H1 (cell line): ENCODE measurements around the gene IFNGR1. TPM values are rescaled to one million over a fixed set of nuclear protein-coding genes. Genes with fewer than 3 reads are reported as not detected.

Experiments used
- CHD7 ChIP-seq: fragments of 300-600 bp; sonication (generic); IDR thresholded peaks from 2 replicates; pipeline ENCODE4 v1.7.1; 2012; ENCODE audit warnings: low read length, moderate library complexity, mild to moderate bottlenecking, inconsistent platforms; ENCODE audit not compliant: insufficient replicate concordance
- KDM1A ChIP-seq: fragments of 200-600, 300-600 bp; sonication (generic); IDR thresholded peaks from 2 replicates; pipeline ENCODE4 v1.7.1; 2016; ENCODE audit warnings: mild to moderate bottlenecking, low read length, borderline replicate concordance
- RFX5 ChIP-seq: IDR thresholded peaks from 2 replicates; pipeline ENCODE4 v1.6.1; 2011; ENCODE audit warnings: low read depth, low read length, improper control_type of control experiment, borderline replicate concordance
- polyA plus RNA-seq, 7 experiments: library from polyadenylated mRNA; depleted of rRNA in 3 of 7; stranded (reverse) in 5 of 7; unstranded in 2 of 7; fragments of >200 nt in 5 of 7; fragments of 200-250 nt in 2 of 7; gene quantifications; 1 replicate in 5 of 7; 2 replicates in 1 of 7; 4 replicates in 1 of 7; pipeline versions ENCODE4 v1.2.1 to v1.2.3, GENCODE V29; 2011 to 2013; ENCODE audit warnings: missing spikeins in 2 of 7, mixed read lengths in 2 of 7
- total RNA-seq: library from RNA; stranded (reverse); fragmentation: NEBNext Ultra II Directional; extraction: Animal tissue kit (Norgen Biotek cat#: 25700); gene quantifications from 2 replicates; pipeline ENCODE4 v1.2.1, GENCODE V29; 2021

Gene IFNGR1
- total and polyA plus RNA-seq, 2 of the 8 experiments (the other 6 are each of a cell fraction or from before 2014, with no cell fraction given) = 9.7 to 20.9 TPM

- no peak for TF ChIP-seq KDM1A
- TF ChIP-seq RFX5 = no peak
- TF ChIP-seq CHD7 = no peak
Observed at GRCh38 chr6:137246164-137246563, 27.0 kb upstream of the IFNGR1 start (continued).
